GM23248 (cell line): ENCODE measurements around the gene AFMID. TPM values are rescaled to one million over a fixed set of nuclear protein-coding genes. Genes with fewer than 3 reads are reported as not detected.
A peak's percentile ranks its signal among the peaks of the same experiment; 100 is the strongest.
"Not testable (repeated sequence)": the region's sequence is repeated elsewhere in the genome, so short reads cannot be mapped to it uniquely, and the experiment has no call there.

Experiments
- DNase-seq: peaks from one replicate; pipeline ENCODE4 v3.0.0-alpha.2; 2015
- H2AFZ ChIP-seq: fragments of 200-600 bp; sonication (generic); 2 replicates; pipeline ENCODE4 v1.6.1; 2016; ENCODE audit warnings: antibody characterized with exemption
- H3F3A ChIP-seq: fragments of 200-600 bp; sonication (generic); 2 replicates; pipeline ENCODE4 v1.6.1; 2016; ENCODE audit warnings: mild to moderate bottlenecking, antibody characterized with exemption, mixed run types; ENCODE audit not compliant: insufficient read depth
- H3K27ac ChIP-seq: fragments of 200-600 bp; sonication (generic); 2 replicates; pipeline ENCODE4 v1.5.1; 2016; ENCODE audit warnings: mild to moderate bottlenecking
- H3K27me3 ChIP-seq: fragments of 200-600 bp; sonication (generic); replicated peaks from 2 replicates; pipeline ENCODE4 v1.6.1; 2016; ENCODE audit warnings: mild to moderate bottlenecking; ENCODE audit not compliant: insufficient read depth
- H3K36me3 ChIP-seq: fragments of 200-600 bp; sonication (generic); 2 replicates; pipeline ENCODE4 v1.6.1; 2016; ENCODE audit warnings: low read depth, mild to moderate bottlenecking
- H3K4me1 ChIP-seq: fragments of 200-600 bp; sonication (generic); 2 replicates; pipeline ENCODE4 v1.6.1; 2016; ENCODE audit warnings: mild to moderate bottlenecking; ENCODE audit not compliant: insufficient read depth
- H3K4me2 ChIP-seq: fragments of 200-600 bp; sonication (generic); one replicate; pipeline ENCODE4 v1.6.1; 2016; ENCODE audit warnings: mild to moderate bottlenecking; ENCODE audit not compliant: unreplicated experiment
- H3K4me3 ChIP-seq: fragments of 200-600 bp; sonication (generic); 2 replicates; pipeline ENCODE4 v1.5.1; 2016; ENCODE audit warnings: mild to moderate bottlenecking
- H3K79me2 ChIP-seq: fragments of 200-600 bp; sonication (generic); 2 replicates; pipeline ENCODE4 v1.6.1; 2016; ENCODE audit warnings: mild to moderate bottlenecking; ENCODE audit not compliant: insufficient read depth
- H3K9ac ChIP-seq: fragments of 200-600 bp; sonication (generic); 2 replicates; pipeline ENCODE4 v1.6.1; 2016; ENCODE audit warnings: mild to moderate bottlenecking
- H3K9me2 ChIP-seq: fragments of 200-600 bp; sonication (generic); 2 replicates; pipeline ENCODE4 v1.6.1; 2016; ENCODE audit warnings: mixed run types, mild to moderate bottlenecking, moderate library complexity; ENCODE audit not compliant: insufficient read depth
- H3K9me3 ChIP-seq: fragments of 200-600 bp; sonication (generic); one replicate; pipeline ENCODE4 v1.6.1; 2017; ENCODE audit warnings: low read depth
- H4K20me1 ChIP-seq: fragments of 200-600 bp; sonication (generic); 2 replicates; pipeline ENCODE4 v1.6.0; 2016; ENCODE audit not compliant: insufficient read depth
- EZH2 ChIP-seq: fragments of 200-600 bp; sonication (generic); IDR thresholded peaks from 2 replicates; pipeline ENCODE4 v1.6.1; 2018; ENCODE audit warnings: antibody characterized with exemption, mild to moderate bottlenecking; ENCODE audit not compliant: insufficient read depth, poor library complexity, severe bottlenecking
- EZH2phosphoT487 ChIP-seq: fragments of 200-600 bp; sonication (generic); IDR thresholded peaks from 2 replicates; pipeline ENCODE4 v1.6.1; 2018; ENCODE audit warnings: antibody characterized with exemption, moderate library complexity, mild to moderate bottlenecking, low read depth; ENCODE audit not compliant: insufficient read depth
- WGBS, 2 experiments: methylation state at CpG; one replicate each; pipeline ENCODE4 v1.1.6; 2015 to 2017; ENCODE audit warnings: low lambda C conversion rate in 2 of 2, low coverage in 1 of 2; ENCODE audit errors: missing lambda C conversion rate in 2 of 2; 5-methylcytosine and 5-hydroxymethylcytosine counted together
- in situ Hi-C: fragments of 300-500 bp; cut with MboI; formaldehyde crosslinking; loops from 2 replicates; pipeline ENCODE4 v1.15.0; 2020
- polyA plus RNA-seq: library from polyadenylated mRNA; unstranded; fragments of >200 nt; fragmentation: Nextera tagmentation; extraction: Ambion mirVana; gene quantifications from 2 replicates; pipeline ENCODE4 v1.2.1, GENCODE V29; 2016
- total RNA-seq: library from RNA; depleted of rRNA; stranded (reverse); fragments of >200 nt; shearing (Covaris generic); gene quantifications from 2 replicates; pipeline ENCODE4 v1.2.3, GENCODE V29; 2014

Gene AFMID
- total and polyA plus RNA-seq, 2 experiments from 2014 or later, result 22.9 to 24.1 TPM

- 23% methylated on average over 27 of the region's 27 CpGs for WGBS, 2 experiments
- peak overlapping the region; percentile 28 for H3K4me2 ChIP-seq
- no peaks in the 10 kb centered on the region for H3K9me2 ChIP-seq
- H3F3A ChIP-seq, result no peaks in the 10 kb centered on the region
- no peaks in the 10 kb centered on the region for H3K27me3 ChIP-seq
- H3K27ac ChIP-seq, result no peak overlapping the region
- in situ Hi-C loops, result no loop called here
- peak; percentile 92 for DNase-seq
- no peaks in the 10 kb centered on the region for H3K36me3 ChIP-seq
- H3K4me3 ChIP-seq, result no peak overlapping the region
- 0 out of 2 replicates have a peak, but pooled peaks cover 3% of the 10 kb centered on the region for H3K4me1 ChIP-seq
- no peak overlapping the region for H3K9ac ChIP-seq
- peak overlapping the region; percentile 58; the same call in 1 of the 2 replicates for H2AFZ ChIP-seq
- no peak for TF ChIP-seq EZH2phosphoT487
- TF ChIP-seq EZH2, result no peak
- no peaks in the 10 kb centered on the region for H4K20me1 ChIP-seq
- H3K9me3 ChIP-seq, result no peaks in the 10 kb centered on the region
- no peaks in the 10 kb centered on the region for H3K79me2 ChIP-seq
Observed at GRCh38 chr17:78250891-78251772, 64.0 kb downstream of the AFMID start.

GRCh38 chr17:78251773-78252103, 64.6 kb downstream of the AFMID start:
- H3F3A ChIP-seq, result no peaks in the 10 kb centered on the region
- no peak overlapping the region for H3K27ac ChIP-seq
- H3K4me3 ChIP-seq, result no peak overlapping the region
- WGBS, 2 experiments, result 60 to 67% methylated on average over 6 of the region's 6 CpGs
- no peaks in the 10 kb centered on the region for H3K36me3 ChIP-seq
- no peak overlapping the region for H3K4me2 ChIP-seq
- H3K4me1 ChIP-seq, result 0 out of 2 replicates have a peak, but pooled peaks cover 3% of the 10 kb centered on the region
- in situ Hi-C loops, result no loop called here
- no peak overlapping the region for H3K9ac ChIP-seq
- H3K9me2 ChIP-seq, result no peaks in the 10 kb centered on the region
- no peaks in the 10 kb centered on the region for H4K20me1 ChIP-seq
- no peaks in the 10 kb centered on the region for H3K9me3 ChIP-seq
- H3K27me3 ChIP-seq, result no peaks in the 10 kb centered on the region
- TF ChIP-seq EZH2phosphoT487 (no peak), EZH2 (no peak)
- H2AFZ ChIP-seq, result no peak overlapping the region
- no peaks in the 10 kb centered on the region for H3K79me2 ChIP-seq
- DNase-seq, result no peak

GRCh38 chr17:78252111-78252634, 65.0 kb downstream of the AFMID start:
- DNase-seq, result no peak
- H3K9ac ChIP-seq, result no peak overlapping the region
- H3K9me3 ChIP-seq, result no peaks in the 10 kb centered on the region
- no peaks in the 10 kb centered on the region for H3K79me2 ChIP-seq
- H3K27me3 ChIP-seq, result no peaks in the 10 kb centered on the region
- H3F3A ChIP-seq, result no peaks in the 10 kb centered on the region
- no peaks in the 10 kb centered on the region for H4K20me1 ChIP-seq
- in situ Hi-C loops, result no loop called here
- no peak overlapping the region for H3K4me2 ChIP-seq
- H3K27ac ChIP-seq, result no peak overlapping the region
- H3K4me1 ChIP-seq, result 0 out of 2 replicates have a peak, but pooled peaks cover 3% of the 10 kb centered on the region
- WGBS, 2 experiments, result 75 to 76% methylated on average over 10 to 12 of the region's 12 CpGs
- no peaks in the 10 kb centered on the region for H3K9me2 ChIP-seq
- H3K36me3 ChIP-seq, result no peaks in the 10 kb centered on the region
- no peak overlapping the region for H2AFZ ChIP-seq
- TF ChIP-seq EZH2 (no peak), EZH2phosphoT487 (no peak)
- no peak overlapping the region for H3K4me3 ChIP-seq

- in situ Hi-C loops, result no loop called here
- peak; percentile 8 for DNase-seq
Observed at GRCh38 chr17:78252701-78253635, 65.8 kb downstream of the AFMID start.

GRCh38 chr17:78253636-78253945, 66.4 kb downstream of the AFMID start:
- H3K9me2 ChIP-seq, H3K9me3 ChIP-seq, H3K36me3 ChIP-seq, H3K27ac ChIP-seq, H3K27me3 ChIP-seq, H3K79me2 ChIP-seq, DNase-seq, H4K20me1 ChIP-seq, H3F3A ChIP-seq, H3K4me1 ChIP-seq, in situ Hi-C loops: not testable (repeated sequence)
- Histone ChIP-seq H2AFZ (peak overlapping the region; percentile 96), H3K4me2 (peak overlapping the region; percentile 73), H3K9ac (peak overlapping the region; percentile 89), H3K4me3 (peak overlapping the region; percentile 87)
- WGBS, 2 experiments, result 75 to 80% methylated on average over 12 of the region's 12 CpGs

More at GRCh38 chr17:78252701-78253635, 65.8 kb downstream of the AFMID start:
- Histone ChIP-seq H3K9me2 (no peaks in the 10 kb centered on the region), H3F3A (no peaks in the 10 kb centered on the region), H3K4me1 (0 out of 2 replicates have a peak, but pooled peaks cover 3% of the 10 kb centered on the region), H3K9me3 (no peaks in the 10 kb centered on the region), H3K27me3 (no peaks in the 10 kb centered on the region), H3K79me2 (no peaks in the 10 kb centered on the region), H3K9ac (no peak overlapping the region), H2AFZ (no peak overlapping the region), H3K36me3 (no peaks in the 10 kb centered on the region), H3K4me3 (no peak overlapping the region), H4K20me1 (no peaks in the 10 kb centered on the region), H3K27ac (no peak overlapping the region), H3K4me2 (no peak overlapping the region)
- WGBS, 2 experiments, result 69 to 73% methylated on average over 15 of the region's 15 CpGs
- TF ChIP-seq EZH2 (no peak), EZH2phosphoT487 (no peak)
